ENCODE results near the gene DNAJC13.

Gene DNAJC13

GRCh38 chr3:132464066-132464465, 46.8 kb downstream of the DNAJC13 start:
- Mint-ChIP-seq H3K9me3 (no peaks in the 10 kb centered on the region), H3K27ac (no peak overlapping the region), H3K4me1 (ENCODE audit: low read depth) (no peaks in the 10 kb centered on the region), H3K36me3 (ENCODE audit: low read depth) (peaks cover 22% of the 10 kb centered on the region), H3K4me3 (no peak overlapping the region), H3K27me3 (ENCODE audit: low read depth) (no peaks in the 10 kb centered on the region)

- Mint-ChIP-seq H3K4me3 (no peak overlapping the region), H3K27ac (no peak overlapping the region), H3K27me3 (ENCODE audit: low read depth) (no peaks in the 10 kb centered on the region), H3K9me3 (no peaks in the 10 kb centered on the region), H3K4me1 (ENCODE audit: low read depth) (no peaks in the 10 kb centered on the region), H3K36me3 (ENCODE audit: low read depth) (peaks cover 11% of the 10 kb centered on the region)
Observed at GRCh38 chr3:132469326-132469725, 52.0 kb downstream of the DNAJC13 start.

GRCh38 chr3:132486099-132486498, 68.8 kb downstream of the DNAJC13 start:
- no peaks in the 10 kb centered on the region for H3K9me3 Mint-ChIP-seq
- peak overlapping the region; percentile 55 for H3K27ac Mint-ChIP-seq
- peaks cover 4% of the 10 kb centered on the region for H3K4me1 Mint-ChIP-seq (ENCODE audit: low read depth)
- H3K27me3 Mint-ChIP-seq (ENCODE audit: low read depth) = no peaks in the 10 kb centered on the region
- peaks cover 12% of the 10 kb centered on the region for H3K36me3 Mint-ChIP-seq (ENCODE audit: low read depth)
- H3K4me3 Mint-ChIP-seq = no peak overlapping the region

GRCh38 chr3:132488151-132488550, 70.8 kb downstream of the DNAJC13 start:
- peaks cover 4% of the 10 kb centered on the region for H3K4me1 Mint-ChIP-seq (ENCODE audit: low read depth)
- peaks cover 9% of the 10 kb centered on the region for H3K36me3 Mint-ChIP-seq (ENCODE audit: low read depth)
- H3K27ac Mint-ChIP-seq = no peak overlapping the region
- no peaks in the 10 kb centered on the region for H3K27me3 Mint-ChIP-seq (ENCODE audit: low read depth)
- H3K9me3 Mint-ChIP-seq = no peaks in the 10 kb centered on the region
- H3K4me3 Mint-ChIP-seq = no peak overlapping the region

- peaks cover 40% of the 10 kb centered on the region for H3K36me3 Mint-ChIP-seq (ENCODE audit: low read depth)
Observed at GRCh38 chr3:132499071-132499470, 81.8 kb downstream of the DNAJC13 start.

GRCh38 chr3:132503559-132503958, 86.3 kb downstream of the DNAJC13 start:
- Mint-ChIP-seq H3K9me3 (no peaks in the 10 kb centered on the region), H3K27ac (no peak overlapping the region), H3K36me3 (ENCODE audit: low read depth) (peaks cover 40% of the 10 kb centered on the region), H3K4me1 (ENCODE audit: low read depth) (no peaks in the 10 kb centered on the region), H3K27me3 (ENCODE audit: low read depth) (no peaks in the 10 kb centered on the region), H3K4me3 (no peak overlapping the region)

More at GRCh38 chr3:132499071-132499470, 81.8 kb downstream of the DNAJC13 start:
- no peaks in the 10 kb centered on the region for H3K27me3 Mint-ChIP-seq (ENCODE audit: low read depth)
- no peak overlapping the region for H3K4me3 Mint-ChIP-seq
- no peak overlapping the region for H3K27ac Mint-ChIP-seq
- H3K4me1 Mint-ChIP-seq (ENCODE audit: low read depth) = no peaks in the 10 kb centered on the region
- no peaks in the 10 kb centered on the region for H3K9me3 Mint-ChIP-seq

GRCh38 chr3:132504375-132504933, 87.2 kb downstream of the DNAJC13 start:
- H3K27ac Mint-ChIP-seq = no peak overlapping the region
- peaks cover 46% of the 10 kb centered on the region for H3K36me3 Mint-ChIP-seq (ENCODE audit: low read depth)
- H3K9me3 Mint-ChIP-seq = no peaks in the 10 kb centered on the region
- H3K4me1 Mint-ChIP-seq (ENCODE audit: low read depth) = no peaks in the 10 kb centered on the region
- H3K4me3 Mint-ChIP-seq = no peak overlapping the region
- H3K27me3 Mint-ChIP-seq (ENCODE audit: low read depth) = no peaks in the 10 kb centered on the region

GRCh38 chr3:132507657-132508056, 90.4 kb downstream of the DNAJC13 start:
- Mint-ChIP-seq H3K4me3 (no peak overlapping the region), H3K4me1 (ENCODE audit: low read depth) (no peaks in the 10 kb centered on the region), H3K36me3 (ENCODE audit: low read depth) (peaks cover 40% of the 10 kb centered on the region), H3K9me3 (no peaks in the 10 kb centered on the region), H3K27me3 (ENCODE audit: low read depth) (no peaks in the 10 kb centered on the region), H3K27ac (no peak overlapping the region)

- H3K36me3 Mint-ChIP-seq (ENCODE audit: low read depth) = peaks cover 41% of the 10 kb centered on the region
- no peaks in the 10 kb centered on the region for H3K9me3 Mint-ChIP-seq
- no peaks in the 10 kb centered on the region for H3K27me3 Mint-ChIP-seq (ENCODE audit: low read depth)
- H3K4me1 Mint-ChIP-seq (ENCODE audit: low read depth) = no peaks in the 10 kb centered on the region
- no peak overlapping the region for H3K4me3 Mint-ChIP-seq
- no peak overlapping the region for H3K27ac Mint-ChIP-seq
Observed at GRCh38 chr3:132509096-132509495, 91.8 kb downstream of the DNAJC13 start.

GRCh38 chr3:132509506-132509905, 92.2 kb downstream of the DNAJC13 start:
- Mint-ChIP-seq H3K27ac (no peak overlapping the region), H3K27me3 (ENCODE audit: low read depth) (no peaks in the 10 kb centered on the region), H3K36me3 (ENCODE audit: low read depth) (peaks cover 44% of the 10 kb centered on the region), H3K9me3 (no peaks in the 10 kb centered on the region), H3K4me3 (no peak overlapping the region), H3K4me1 (ENCODE audit: low read depth) (no peaks in the 10 kb centered on the region)

- no peak overlapping the region for H3K4me3 Mint-ChIP-seq
- peaks cover 44% of the 10 kb centered on the region for H3K36me3 Mint-ChIP-seq (ENCODE audit: low read depth)
- no peaks in the 10 kb centered on the region for H3K27me3 Mint-ChIP-seq (ENCODE audit: low read depth)
- H3K4me1 Mint-ChIP-seq (ENCODE audit: low read depth) = no peaks in the 10 kb centered on the region
- H3K9me3 Mint-ChIP-seq = no peaks in the 10 kb centered on the region
- H3K27ac Mint-ChIP-seq = no peak overlapping the region
Observed at GRCh38 chr3:132513057-132513456, 95.8 kb downstream of the DNAJC13 start.

- H3K4me1 Mint-ChIP-seq (ENCODE audit: low read depth) = peaks cover 6% of the 10 kb centered on the region
Observed at GRCh38 chr3:132517311-132517710, 100.0 kb downstream of the DNAJC13 start.

GRCh38 chr3:132519914-132520313, 102.6 kb downstream of the DNAJC13 start:
- Mint-ChIP-seq H3K4me1 (ENCODE audit: low read depth) (peaks cover 7% of the 10 kb centered on the region), H3K4me3 (no peak overlapping the region), H3K9me3 (no peaks in the 10 kb centered on the region), H3K27ac (no peak overlapping the region), H3K27me3 (ENCODE audit: low read depth) (no peaks in the 10 kb centered on the region), H3K36me3 (ENCODE audit: low read depth) (peaks cover 45% of the 10 kb centered on the region)

More at GRCh38 chr3:132517311-132517710, 100.0 kb downstream of the DNAJC13 start:
- no peaks in the 10 kb centered on the region for H3K9me3 Mint-ChIP-seq
- H3K27me3 Mint-ChIP-seq (ENCODE audit: low read depth) = no peaks in the 10 kb centered on the region
- no peak overlapping the region for H3K4me3 Mint-ChIP-seq
- H3K27ac Mint-ChIP-seq = no peak overlapping the region
- H3K36me3 Mint-ChIP-seq (ENCODE audit: low read depth) = peaks cover 43% of the 10 kb centered on the region

GRCh38 chr3:132521901-132522300, 104.6 kb downstream of the DNAJC13 start:
- H3K27me3 Mint-ChIP-seq (ENCODE audit: low read depth) = no peaks in the 10 kb centered on the region
- no peaks in the 10 kb centered on the region for H3K9me3 Mint-ChIP-seq
- H3K36me3 Mint-ChIP-seq (ENCODE audit: low read depth) = peaks cover 49% of the 10 kb centered on the region
- H3K27ac Mint-ChIP-seq = no peak overlapping the region
- H3K4me1 Mint-ChIP-seq (ENCODE audit: low read depth) = peaks cover 7% of the 10 kb centered on the region
- no peak overlapping the region for H3K4me3 Mint-ChIP-seq

- peak overlapping the region; percentile 1 for H3K4me3 Mint-ChIP-seq
- peaks cover 44% of the 10 kb centered on the region for H3K36me3 Mint-ChIP-seq (ENCODE audit: low read depth)
- H3K9me3 Mint-ChIP-seq = no peaks in the 10 kb centered on the region
- peak overlapping the region; percentile 9 for H3K27ac Mint-ChIP-seq
- no peaks in the 10 kb centered on the region for H3K27me3 Mint-ChIP-seq (ENCODE audit: low read depth)
- peaks cover 7% of the 10 kb centered on the region for H3K4me1 Mint-ChIP-seq (ENCODE audit: low read depth)
Observed at GRCh38 chr3:132522353-132522752, 105.1 kb downstream of the DNAJC13 start.

- H3K27me3 Mint-ChIP-seq (ENCODE audit: low read depth) = no peaks in the 10 kb centered on the region
- no peak overlapping the region for H3K27ac Mint-ChIP-seq
- H3K36me3 Mint-ChIP-seq (ENCODE audit: low read depth) = peaks cover 30% of the 10 kb centered on the region
- H3K9me3 Mint-ChIP-seq = no peaks in the 10 kb centered on the region
- H3K4me3 Mint-ChIP-seq = no peak overlapping the region
- H3K4me1 Mint-ChIP-seq (ENCODE audit: low read depth) = no peaks in the 10 kb centered on the region
Observed at GRCh38 chr3:132530624-132531023, 113.3 kb downstream of the DNAJC13 start.
